ENCODE measurements around the gene PPP1R9B.

PPP1R9B gene

DNA sequence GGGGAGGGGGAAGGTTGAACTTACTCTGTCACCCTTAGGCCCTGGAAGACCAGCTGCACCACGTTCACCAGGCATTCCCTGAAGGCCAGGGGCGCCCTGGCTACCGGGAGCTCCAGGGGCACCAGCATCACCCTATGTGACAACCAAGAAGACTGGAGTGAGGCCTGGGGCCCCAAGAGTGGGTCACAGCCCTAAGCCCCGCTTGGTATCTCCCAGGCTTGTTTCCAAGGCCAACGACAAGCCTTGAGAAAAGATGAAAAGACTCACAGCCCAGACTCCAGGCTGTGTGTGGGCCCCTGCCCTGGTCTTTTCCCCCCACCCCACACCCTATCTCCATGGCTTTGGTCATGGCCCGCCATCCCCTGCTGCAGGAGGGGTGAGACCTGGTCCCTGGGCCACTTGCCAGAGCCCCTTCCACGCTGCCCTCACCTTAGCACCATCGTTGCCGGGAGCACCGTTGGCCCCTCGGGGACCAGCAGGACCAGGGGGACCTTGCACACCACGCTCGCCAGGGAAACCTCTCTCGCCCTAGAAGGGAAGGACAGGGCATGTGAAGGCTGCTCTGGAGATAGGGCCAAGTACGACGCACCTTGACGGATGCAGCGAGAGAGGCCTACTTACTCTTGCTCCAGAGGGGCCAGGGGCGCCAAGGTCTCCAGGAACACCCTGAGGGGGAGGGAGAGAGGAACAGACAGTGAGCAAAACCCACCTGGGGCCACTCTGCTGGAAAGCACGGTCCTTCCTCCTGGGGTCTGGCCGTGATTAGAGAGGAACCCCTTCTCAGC, 41.1 kb upstream of the PPP1R9B start:
- DNase-seq (ENCODE audit: extremely low spot score): no peak
- ChIA-PET CTCF (interaction anchor here (1.0 to 3.8 kb wide), 7 partner anchors 9 to 206 kb away, joined by 3 to 19 read pairs (median 7); partner anchors contain the start of genes COL1A1 and LRRC59), POLR2A (no interaction called here)
- TF ChIP-seq, protein P1, sequence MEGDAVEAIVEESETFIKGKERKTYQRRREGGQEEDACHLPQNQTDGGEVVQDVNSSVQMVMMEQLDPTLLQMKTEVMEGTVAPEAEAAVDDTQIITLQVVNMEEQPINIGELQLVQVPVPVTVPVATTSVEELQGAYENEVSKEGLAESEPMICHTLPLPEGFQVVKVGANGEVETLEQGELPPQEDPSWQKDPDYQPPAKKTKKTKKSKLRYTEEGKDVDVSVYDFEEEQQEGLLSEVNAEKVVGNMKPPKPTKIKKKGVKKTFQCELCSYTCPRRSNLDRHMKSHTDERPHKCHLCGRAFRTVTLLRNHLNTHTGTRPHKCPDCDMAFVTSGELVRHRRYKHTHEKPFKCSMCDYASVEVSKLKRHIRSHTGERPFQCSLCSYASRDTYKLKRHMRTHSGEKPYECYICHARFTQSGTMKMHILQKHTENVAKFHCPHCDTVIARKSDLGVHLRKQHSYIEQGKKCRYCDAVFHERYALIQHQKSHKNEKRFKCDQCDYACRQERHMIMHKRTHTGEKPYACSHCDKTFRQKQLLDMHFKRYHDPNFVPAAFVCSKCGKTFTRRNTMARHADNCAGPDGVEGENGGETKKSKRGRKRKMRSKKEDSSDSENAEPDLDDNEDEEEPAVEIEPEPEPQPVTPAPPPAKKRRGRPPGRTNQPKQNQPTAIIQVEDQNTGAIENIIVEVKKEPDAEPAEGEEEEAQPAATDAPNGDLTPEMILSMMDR (IDR thresholded peaks at IDR 0.05; ENCODE audit: control extremely low read depth, extremely low read depth, low read depth, missing control alignments): no peak

DNA sequence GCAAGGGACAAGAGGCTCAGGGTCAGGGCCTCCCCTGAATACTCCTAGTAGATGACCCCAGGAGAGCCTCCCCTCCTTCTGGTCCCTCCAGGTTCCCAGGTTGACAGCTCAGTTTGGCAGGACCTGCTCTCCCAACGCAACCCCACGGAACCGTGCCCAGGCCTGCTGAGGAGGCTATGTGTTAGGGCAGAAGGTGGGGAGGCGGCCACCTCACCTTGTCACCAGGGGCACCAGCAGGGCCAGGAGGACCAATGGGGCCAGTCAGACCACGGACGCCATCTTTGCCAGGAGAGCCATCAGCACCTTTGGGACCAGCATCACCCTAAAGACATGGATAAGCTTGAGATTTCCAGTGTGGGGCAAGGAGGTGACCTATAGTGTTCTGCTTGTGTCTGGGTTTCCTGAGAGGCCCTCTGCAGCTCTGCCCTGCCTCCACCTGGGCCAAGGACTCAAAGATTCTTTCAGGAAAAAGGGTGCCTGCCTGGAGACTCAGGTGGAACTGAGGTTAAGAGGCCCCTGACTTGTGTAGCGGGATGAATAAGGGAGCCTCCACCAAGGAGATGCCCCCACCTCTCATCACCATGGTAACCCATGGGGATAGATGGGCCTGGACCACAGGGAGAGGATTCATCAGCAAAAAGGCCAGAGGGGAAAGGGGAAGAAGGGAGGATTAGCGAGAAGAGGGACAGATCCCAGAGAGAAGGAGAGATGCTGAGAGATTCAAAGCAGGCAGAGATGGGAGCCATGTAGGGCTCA, 40.3 kb upstream of the PPP1R9B start:
- CTCF ChIA-PET: interaction anchor here (1.0 to 3.8 kb wide), 6 partner anchors 10 to 207 kb away, joined by 3 to 19 read pairs (median 7); partner anchors contain the start of genes COL1A1 and LRRC59

DNA sequence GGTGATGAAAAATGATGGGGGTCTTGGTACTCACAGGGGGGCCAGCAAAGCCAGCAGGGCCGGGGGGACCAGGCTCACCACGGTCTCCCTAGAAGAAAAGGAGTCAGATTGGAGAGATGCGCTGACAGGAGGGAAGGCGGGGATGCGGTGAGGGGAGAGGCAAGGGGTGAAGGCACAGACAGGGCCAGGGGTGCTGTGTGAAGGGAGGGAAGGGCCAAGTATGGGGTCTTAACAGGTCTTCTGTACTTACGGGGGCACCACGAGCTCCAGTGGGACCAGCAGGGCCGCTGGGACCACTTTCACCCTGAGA, 39.8 kb upstream of the PPP1R9B start:
- TF ChIP-seq, protein P1 (IDR thresholded peaks at IDR 0.05; ENCODE audit: control extremely low read depth, extremely low read depth, low read depth, missing control alignments): no peak
- no peak for DNase-seq (ENCODE audit: extremely low spot score)
- POLR2A ChIA-PET: no interaction called here
- CTCF ChIA-PET: interaction anchor here (1.0 to 3.8 kb wide), 6 partner anchors 9 to 207 kb away, joined by 3 to 19 read pairs (median 7); partner anchors contain the start of genes COL1A1 and LRRC59

More for the DNA sequence above, 40.3 kb upstream of the PPP1R9B start:
- POLR2A ChIA-PET: no interaction called here
- TF ChIP-seq, protein P1 (IDR thresholded peaks at IDR 0.05; ENCODE audit: control extremely low read depth, extremely low read depth, low read depth, missing control alignments): no peak
- DNase-seq (ENCODE audit: extremely low spot score): no peak

DNA sequence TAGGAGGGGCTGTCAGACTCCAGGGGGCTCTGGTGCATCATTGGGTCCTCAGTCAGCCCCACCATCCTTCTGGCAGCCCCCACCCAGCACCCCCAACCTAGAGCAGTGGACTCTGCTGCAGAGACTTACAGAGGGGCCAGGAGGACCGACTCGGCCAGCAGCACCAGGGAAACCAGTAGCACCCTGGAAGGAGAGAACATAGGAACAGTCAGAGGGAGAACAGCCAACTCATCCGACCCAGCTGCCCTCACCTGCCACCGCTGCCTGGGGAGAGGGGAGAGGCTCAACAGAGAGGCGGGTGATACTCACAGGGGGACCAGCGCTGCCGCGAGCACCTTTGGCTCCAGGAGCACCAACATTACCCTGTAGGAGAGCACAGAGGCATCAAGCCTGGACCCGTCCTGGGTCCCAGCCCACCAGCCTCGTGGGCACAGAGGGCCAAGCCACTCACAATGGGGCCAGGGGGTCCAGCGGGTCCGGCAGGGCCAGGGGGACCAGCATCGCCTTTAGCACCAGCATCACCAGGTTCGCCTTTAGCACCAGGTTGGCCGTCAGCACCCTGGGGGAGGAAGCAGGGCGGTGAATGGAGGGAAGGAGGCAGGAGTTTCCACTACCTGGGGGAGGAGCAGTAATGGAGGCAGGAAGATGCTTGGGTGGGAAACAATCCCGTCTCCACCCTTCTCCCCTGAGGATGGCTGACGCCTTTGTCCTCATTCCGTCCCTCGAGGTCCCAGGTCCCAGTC, 39.2 kb upstream of the PPP1R9B start:
- TF ChIP-seq, protein P1 (IDR thresholded peaks at IDR 0.05; ENCODE audit: control extremely low read depth, extremely low read depth, low read depth, missing control alignments): no peak
- ChIA-PET CTCF (interaction anchor here (1.1 to 3.8 kb wide), 5 partner anchors 8 to 208 kb away, joined by 3 to 24 read pairs (median 17); partner anchors contain the start of genes COL1A1 and LRRC59), POLR2A (no interaction called here)
- no peak for DNase-seq (ENCODE audit: extremely low spot score)

DNA sequence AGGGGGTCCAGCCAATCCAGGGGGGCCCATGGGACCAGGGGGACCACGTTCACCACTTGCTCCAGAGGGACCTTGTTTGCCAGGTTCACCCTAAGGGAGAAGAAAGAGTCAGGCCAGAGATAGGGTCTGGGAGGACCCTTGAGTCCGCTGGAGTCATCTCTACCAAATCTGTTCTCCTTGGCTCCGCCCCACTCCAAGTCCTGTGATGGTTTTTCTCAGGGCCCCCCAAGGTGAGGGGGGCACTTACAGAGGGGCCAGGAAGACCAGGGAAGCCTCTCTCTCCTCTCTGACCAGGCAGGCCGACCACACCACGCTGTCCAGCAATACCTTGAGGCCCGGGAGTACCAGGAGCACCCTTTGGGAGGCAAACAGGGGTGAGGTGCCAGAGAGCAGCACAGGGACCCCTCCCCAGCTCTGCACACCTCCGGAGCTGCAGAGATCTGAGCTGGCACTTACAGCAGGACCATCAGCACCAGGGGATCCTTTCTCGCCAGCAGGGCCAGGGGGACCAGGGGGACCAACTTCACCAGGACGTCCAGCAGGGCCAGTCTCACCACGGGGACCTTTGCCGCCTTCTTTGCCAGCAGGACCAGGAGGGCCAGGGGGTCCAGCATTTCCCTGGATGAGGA, 38.6 kb upstream of the PPP1R9B start:
- DNase-seq (ENCODE audit: extremely low spot score): no peak
- POLR2A ChIA-PET: no interaction called here
- TF ChIP-seq, protein P1 (IDR thresholded peaks at IDR 0.05; ENCODE audit: control extremely low read depth, extremely low read depth, low read depth, missing control alignments): no peak
- CTCF ChIA-PET: interaction anchor here (2.3 to 3.2 kb wide), 2 partner anchors 8 to 20 kb away, joined by 12 to 24 read pairs; no protein-coding TSS in a partner anchor

Measured in GM10248 (cell line).